Gastroesophageal sphincter (tissue), 4 donors: ENCODE results near the gene TRIM52. TPM values are rescaled to one million over a fixed set of nuclear protein-coding genes. Genes with fewer than 3 reads are reported as not detected.

Source experiments
- ATAC-seq: fragments of 150-250 bp; one replicate; pipeline ENCODE4 v1.9.1; 2016; ENCODE audit warnings: mild to moderate bottlenecking, moderate library complexity
- H3K27ac ChIP-seq, 4 donors: fragments of 200-600 bp; sonication (generic) in 3 of 4; 1 replicate in 3 of 4; 2 replicates in 1 of 4; pipeline ENCODE4 v1.5.1; 2016 to 2019
- H3K27me3 ChIP-seq: fragments of 200-600 bp; sonication (generic); one replicate; pipeline ENCODE4 v1.5.1; 2019
- H3K36me3 ChIP-seq, 2 donors: fragments of 200-600 bp; sonication (generic); one replicate each; pipeline ENCODE4 v1.5.1; 2019; ENCODE audit warnings: control low read depth in 1 of 2
- H3K4me1 ChIP-seq, 3 donors: fragments of 200-600 bp; sonication (generic); 1 replicate in 2 of 3; 2 replicates in 1 of 3; pipeline ENCODE4 v1.5.1; 2016 to 2019; ENCODE audit warnings: control low read depth in 2 of 3
- H3K4me3 ChIP-seq, 2 donors: fragments of 200-600 bp; sonication (generic); one replicate each; pipeline ENCODE4 v1.5.1; 2019; ENCODE audit warnings: mild to moderate bottlenecking in 1 of 2, moderate library complexity in 1 of 2
- H3K9me3 ChIP-seq, 3 donors: fragments of 200-600 bp; sonication (generic); one replicate each; pipeline ENCODE4 v1.5.1; 2017 to 2019; ENCODE audit warnings: control low read depth in 2 of 3
- CTCF ChIP-seq, 4 experiments: fragments of 200-600 bp in 2 of 4; fragments of 450-650 bp in 2 of 4; sonication (generic) in 1 of 4; IDR thresholded peaks; one replicate each; pipeline ENCODE4 v1.5.1; 2017 to 2019; ENCODE audit warnings: antibody characterized with exemption in 4 of 4, mild to moderate bottlenecking in 2 of 4, moderate library complexity in 2 of 4
- EP300 ChIP-seq: sonication (generic); formaldehyde crosslinking; IDR thresholded peaks from one replicate; pipeline ENCODE4 v1.6.1; 2017; ENCODE audit warnings: antibody characterized with exemption, mild to moderate bottlenecking
- POLR2A ChIP-seq, 2 donors: fragments of 450-650 bp; IDR thresholded peaks; one replicate each; pipeline ENCODE4 v1.6.1; 2017; ENCODE audit warnings: antibody characterized with exemption in 2 of 2, mild to moderate bottlenecking in 2 of 2, moderate library complexity in 1 of 2
- POLR2AphosphoS5 ChIP-seq: sonication (generic); formaldehyde crosslinking; IDR thresholded peaks from one replicate; pipeline ENCODE4 v1.6.1; 2017; ENCODE audit warnings: antibody characterized with exemption
- WGBS, 2 donors: methylation state at CpG; one replicate each; pipeline ENCODE4 v1.1.5; 2018; ENCODE audit warnings: low coverage in 1 of 2; 5-methylcytosine and 5-hydroxymethylcytosine counted together
- small RNA-seq, 4 donors: library from RNA; depleted of rRNA; stranded (forward); fragments of <200 nt; gene quantifications; one replicate each; pipeline ENCODE3, GENCODE V24; 2016
- total RNA-seq, 4 donors: library from RNA; depleted of rRNA; stranded (reverse); fragments of >200 nt; gene quantifications; one replicate each; pipeline ENCODE4 v1.1.0, GENCODE V29; 2016

The TRIM52 gene
- total RNA-seq, 4 donors from 2014 or later: 15.9 to 34.7 (median 22.2) TPM

- no peaks in the 10 kb centered on the region for H3K27me3 ChIP-seq
- peak overlapping the region; percentile 71 to 90 (median 90) for H3K27ac ChIP-seq
- TF ChIP-seq CTCF (IDR thresholded peaks at IDR 0.05) (no peak), POLR2A (IDR thresholded peaks at IDR 0.05) (no peak), POLR2AphosphoS5 (peak; percentile 41), EP300 (no peak)
- H3K36me3 ChIP-seq: no peaks in the 10 kb centered on the region
- peak; percentile 56 for ATAC-seq
- 2 to 4% methylated on average over 17 to 32 of the region's 36 CpGs for WGBS, 2 donors
- peaks cover 0 to 42% (median 14%) of the 10 kb centered on the region in 3 donors for H3K4me1 ChIP-seq
- no peaks in the 10 kb centered on the region for H3K9me3 ChIP-seq
- peak overlapping the region; percentile 51 to 78 for H3K4me3 ChIP-seq
Measured at GRCh38 chr5:181207214-181207959, 53.6 kb downstream of the TRIM52 start.

- Histone ChIP-seq H3K27ac (peak overlapping the region in 3 of 4 donors; percentile 89 to 90 (median 90)), H3K9me3 (no peaks in the 10 kb centered on the region), H3K27me3 (no peaks in the 10 kb centered on the region), H3K36me3 (no peaks in the 10 kb centered on the region), H3K4me3 (peak overlapping the region; percentile 51 to 78), H3K4me1 (peaks cover 0 to 42% (median 14%) of the 10 kb centered on the region in 3 donors)
- TF ChIP-seq POLR2AphosphoS5 (no peak), POLR2A (IDR thresholded peaks at IDR 0.05) (no peak), EP300 (no peak), CTCF (IDR thresholded peaks at IDR 0.05) (no peak)
- ATAC-seq: no peak
- 17 to 29% methylated on average over 31 to 33 of the region's 37 CpGs for WGBS, 2 donors
Measured at GRCh38 chr5:181205761-181206649, 54.9 kb downstream of the TRIM52 start.

Small RNA genes within 50 kb of the gene (small RNA-seq; reads per million reads assigned to genes)
- gene MIR4638: 0 reads per million in 4 donors
- 0 reads per million in 4 donors for gene RNU6-705P
- 0 reads per million in 4 donors for gene SNORD95
- 0 reads per million in 4 donors for gene SNORD96A

Other genes starting within 250 kb of the TRIM52 start
- 10 to 100 TPM in 3 of 4 donors, 1 to 10 TPM in 1; 7.5 to 18.6 (median 15.0) TPM for gene BTNL9, start 220.9 kb downstream of the TRIM52 start, total RNA-seq
- under 1 TPM in 1 of 4 donors, not detected in 3; 0.12 TPM for gene OR2V1, start 130.0 kb downstream of the TRIM52 start, total RNA-seq
- gene OR2V2, start 113.6 kb downstream of the TRIM52 start, total RNA-seq: under 1 TPM in 1 of 4 donors, not detected in 3; 0.08 TPM
- gene TRIM7, start 55.9 kb downstream of the TRIM52 start, total RNA-seq: 10 to 100 TPM in 1 of 4 donors, 1 to 10 TPM in 3; 3.0 to 11.0 (median 4.7) TPM
- gene TRIM41, start 37.9 kb downstream of the TRIM52 start, total RNA-seq: 10 to 100 TPM in 3 of 4 donors, 1 to 10 TPM in 1; 9.7 to 17.6 (median 12.1) TPM
- gene RACK1, start 17.2 kb downstream of the TRIM52 start, total RNA-seq: 1,000 to 10,000 TPM; 1,300 to 1,812 (median 1,580) TPM
- gene OR4F3, start 106.1 kb upstream of the TRIM52 start, total RNA-seq: under 1 TPM in 1 of 4 donors, not detected in 3; 0.62 TPM